HL-60/S4 (cell line): ENCODE results near the gene PHAX.
"Not testable (repeated sequence)": the region's sequence is repeated elsewhere in the genome, so short reads cannot be mapped to it uniquely, and the experiment has no call there.

ENCODE experiments used
- in situ Hi-C: fragments of 300-500 bp; cut with MboI; formaldehyde crosslinking; loops from 2 replicates; pipeline ENCODE4 v1.14.3; 2022; ENCODE audit warnings: low sequenced_read_pairs

The PHAX gene

DNA sequence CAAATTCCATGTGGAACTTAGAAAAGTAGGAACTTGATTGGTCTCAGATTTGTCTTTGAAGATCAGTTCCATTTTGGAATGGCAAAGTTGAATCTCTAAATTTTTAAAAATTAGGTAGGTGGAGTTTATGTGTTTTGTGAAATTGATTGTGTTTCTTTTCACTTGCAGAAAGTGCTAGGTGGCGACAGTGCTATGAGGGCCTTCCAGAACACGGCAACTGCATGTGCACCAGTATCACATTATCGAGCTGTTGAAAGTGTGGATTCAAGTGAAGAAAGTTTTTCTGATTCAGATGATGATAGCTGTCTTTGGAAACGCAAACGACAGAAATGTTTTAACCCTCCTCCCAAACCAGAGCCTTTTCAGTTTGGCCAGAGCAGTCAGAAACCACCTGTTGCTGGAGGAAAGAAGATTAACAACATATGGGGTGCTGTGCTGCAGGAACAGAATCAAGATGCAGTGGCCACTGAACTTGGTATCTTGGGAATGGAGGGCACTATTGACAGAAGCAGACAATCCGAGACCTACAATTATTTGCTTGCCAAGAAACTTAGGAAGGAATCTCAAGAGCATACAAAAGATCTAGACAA is 2.8 kb downstream of the PHAX start:
- in situ Hi-C loops: no loop called here

DNA sequence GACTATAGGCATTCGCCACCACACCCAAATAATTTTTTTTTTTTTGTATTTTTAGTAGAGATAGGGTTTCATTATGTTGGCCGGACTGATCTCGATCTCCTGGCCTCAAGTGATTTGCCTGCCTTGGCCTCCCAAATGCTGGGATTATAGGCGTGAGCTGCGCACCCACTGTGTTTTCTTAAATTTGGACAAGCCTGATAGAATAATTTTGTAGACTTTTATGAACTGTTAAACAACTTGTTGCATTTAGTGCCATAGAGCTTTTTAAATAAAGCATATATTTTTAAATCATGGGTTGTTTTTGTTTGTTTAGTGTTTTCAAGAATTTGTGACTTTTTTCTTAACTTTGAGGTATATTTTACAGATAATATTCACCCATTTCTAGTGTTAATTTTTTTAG is 4.8 kb downstream of the PHAX start:
- in situ Hi-C loops: no loop called here

DNA sequence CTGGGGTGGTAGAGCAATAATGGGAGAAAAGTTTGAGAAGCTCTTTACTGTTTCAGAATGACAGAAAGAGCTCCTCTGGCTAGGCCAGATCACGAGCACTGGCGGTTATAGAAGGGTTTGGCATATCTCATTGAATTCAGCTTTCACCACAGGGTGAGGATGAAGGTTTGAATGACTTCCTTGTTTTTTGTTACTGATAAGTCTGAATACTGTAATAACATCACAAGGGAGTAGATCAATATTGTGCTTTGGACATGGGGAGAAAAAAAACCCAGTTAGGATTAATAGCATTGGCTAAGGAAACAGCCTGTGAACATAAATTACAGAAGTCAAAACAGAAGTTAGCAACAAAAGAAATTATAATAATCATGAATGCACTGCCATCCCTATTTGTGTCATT is 9.4 kb downstream of the PHAX start:
- in situ Hi-C loops: no loop called here

DNA sequence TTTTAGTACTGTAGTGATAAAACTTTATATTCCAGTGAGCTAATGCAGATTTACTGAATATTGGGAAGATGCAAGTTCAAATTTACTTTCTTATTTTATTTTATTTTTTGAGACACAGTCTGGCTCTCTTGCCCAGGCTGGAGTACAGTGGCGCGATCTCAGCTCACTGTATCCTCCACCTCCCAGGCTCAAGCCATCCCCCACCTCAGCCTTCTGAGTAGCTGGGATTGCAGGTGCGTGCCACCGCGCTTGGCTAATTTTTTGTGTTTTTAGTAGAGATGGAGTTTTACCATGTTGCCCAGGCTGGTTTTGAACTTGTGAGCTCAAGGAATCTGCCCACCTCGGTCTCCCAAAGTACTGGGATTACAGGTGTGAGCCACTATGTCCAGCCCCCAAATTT is 9.9 kb downstream of the PHAX start:
- in situ Hi-C loops: no loop called here

DNA sequence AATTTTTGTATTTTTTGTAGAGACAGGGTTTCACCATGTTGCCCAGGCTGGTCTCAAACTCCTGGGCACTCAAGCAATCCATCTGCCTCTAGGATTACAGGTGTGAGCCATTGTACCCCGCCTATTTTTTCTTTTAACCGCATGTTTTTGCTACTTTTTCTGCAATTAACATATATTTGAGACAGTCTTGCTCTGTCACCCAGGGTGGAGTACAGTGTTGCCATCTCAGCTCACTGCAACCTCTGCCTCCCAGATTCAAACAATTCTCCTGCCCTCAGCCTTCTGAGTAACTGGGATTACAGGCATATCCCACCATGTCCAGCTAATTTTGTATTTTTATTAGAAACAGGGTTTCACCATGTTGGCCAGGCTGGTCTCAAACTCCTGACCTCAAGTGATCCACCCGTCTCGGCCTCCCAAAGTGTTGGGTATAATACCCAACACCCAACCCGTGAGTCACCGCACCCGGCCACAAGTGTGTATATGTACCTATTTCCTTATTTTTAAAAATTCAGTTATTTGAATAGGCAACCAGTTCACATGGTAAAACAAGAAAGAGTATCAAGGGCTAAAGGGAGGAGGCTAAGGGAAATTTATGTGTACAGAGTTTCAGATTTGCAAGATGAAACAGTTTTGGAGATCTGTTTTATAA is 13.3 kb downstream of the PHAX start:
- in situ Hi-C loops: no loop called here

DNA sequence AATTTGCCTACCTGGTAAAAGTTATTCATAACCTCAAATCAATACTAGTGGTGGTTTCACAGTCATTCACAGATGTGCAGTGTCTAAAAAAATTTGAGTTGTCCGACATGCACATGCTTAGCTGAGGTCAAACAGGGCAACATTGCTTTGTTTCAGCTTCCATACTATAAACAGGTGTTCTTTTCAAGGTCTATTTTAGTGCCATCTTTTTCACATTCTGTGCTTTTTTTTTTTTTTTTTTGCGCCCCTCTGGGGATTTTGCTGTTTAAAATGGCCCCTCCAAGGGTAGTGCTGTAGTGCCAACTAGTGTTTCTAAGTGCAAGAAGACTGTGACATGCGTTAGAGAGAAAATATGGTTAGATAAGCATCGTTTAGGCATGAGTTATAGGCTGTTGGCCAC is 14.5 kb downstream of the PHAX start:
- in situ Hi-C loops: no loop called here

DNA sequence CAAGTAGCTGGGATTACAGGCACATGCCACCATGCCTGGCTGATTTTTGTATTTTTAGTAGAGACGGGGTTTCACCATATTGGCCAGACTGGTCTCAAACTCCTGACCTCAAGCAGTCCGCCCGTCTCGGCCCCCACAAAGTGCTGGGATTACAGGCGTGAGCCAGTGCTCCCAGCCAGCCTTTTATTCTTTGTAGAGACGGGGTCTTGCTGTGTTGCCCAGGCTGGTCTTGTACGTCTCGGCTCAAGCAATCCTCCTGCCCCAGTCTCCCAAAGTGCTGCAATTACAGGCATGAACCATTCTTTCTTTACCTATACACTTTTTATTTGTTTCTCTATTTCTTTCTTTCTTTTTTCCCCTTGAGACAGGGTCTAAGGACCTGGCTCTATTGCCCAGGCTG is 16.9 kb downstream of the PHAX start:
- in situ Hi-C loops: not testable (repeated sequence)

DNA sequence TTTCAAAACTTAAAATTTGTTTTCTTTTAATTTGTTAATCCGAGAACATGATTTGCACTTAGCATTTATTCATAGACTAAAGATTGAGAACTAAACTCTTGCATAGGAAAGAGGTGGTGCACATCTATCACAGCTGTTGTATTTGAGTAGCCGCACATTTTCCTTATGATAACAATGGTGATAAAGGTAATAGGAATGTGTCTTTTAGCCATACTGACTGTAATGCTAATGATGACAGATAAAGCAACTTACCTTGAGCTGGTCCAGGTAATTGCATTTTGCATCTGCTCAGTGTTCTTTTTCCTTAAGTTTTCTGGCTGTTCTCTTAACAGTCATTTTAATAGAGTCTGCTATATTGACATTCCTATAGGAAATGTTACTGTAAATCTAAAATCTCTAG is 19.0 kb downstream of the PHAX start:
- in situ Hi-C loops: no loop called here

DNA sequence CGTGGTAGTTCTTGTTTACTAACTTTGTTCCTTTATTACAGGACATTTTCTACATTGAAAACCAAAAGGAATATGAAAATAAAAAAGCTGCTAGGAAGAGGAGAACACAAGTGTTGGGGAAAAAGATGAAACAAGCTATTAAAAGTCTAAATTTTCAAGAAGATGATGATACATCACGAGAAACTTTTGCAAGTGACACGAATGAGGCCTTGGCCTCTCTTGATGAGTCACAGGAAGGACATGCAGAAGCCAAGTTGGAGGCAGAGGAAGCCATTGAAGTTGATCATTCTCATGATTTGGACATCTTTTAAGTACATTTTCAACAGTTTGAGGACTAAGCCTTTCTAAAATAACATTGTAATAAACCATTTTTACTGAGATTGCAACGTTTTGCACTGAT is 23.8 kb downstream of the PHAX start:
- in situ Hi-C loops: no loop called here

DNA sequence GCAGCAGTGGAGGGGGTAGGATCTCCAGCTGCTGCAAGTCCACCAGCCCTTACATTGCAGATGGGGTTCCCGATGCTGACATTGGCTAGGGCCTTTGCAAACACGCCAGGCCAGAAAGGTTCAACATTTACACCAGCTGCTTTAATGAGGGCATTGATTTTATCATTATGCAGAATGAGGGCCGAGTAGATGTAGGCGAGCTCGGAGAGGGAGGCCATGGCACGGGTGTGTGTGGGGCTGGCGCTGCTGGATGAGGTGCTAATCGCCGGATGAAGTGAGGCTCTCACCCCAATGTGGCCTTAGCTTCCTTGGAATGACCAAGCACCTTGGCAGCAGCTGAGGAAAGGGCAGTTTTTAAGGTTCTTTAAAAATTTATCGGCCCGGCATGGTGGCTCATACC is 27.4 kb downstream of the PHAX start:
- in situ Hi-C loops: no loop called here

DNA sequence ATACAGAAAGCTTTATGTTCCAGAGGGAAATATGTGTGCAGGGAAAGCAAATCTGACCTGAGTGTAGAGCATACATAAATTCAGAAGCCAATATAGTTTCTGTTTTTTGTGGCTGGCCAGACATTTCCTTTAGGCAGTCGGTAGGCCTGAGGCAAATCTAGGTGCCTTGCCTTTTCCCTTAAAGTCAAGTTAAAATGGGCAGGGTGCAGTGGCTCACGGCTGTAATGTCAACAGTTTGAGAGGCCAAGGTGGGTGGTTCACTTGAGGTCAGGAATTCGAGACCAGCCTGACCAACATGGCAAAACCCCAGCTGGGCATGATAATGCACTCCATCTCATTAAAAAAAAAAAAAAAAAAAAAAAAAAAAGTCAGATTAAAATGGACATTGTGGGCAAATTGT is 31.2 kb downstream of the PHAX start:
- in situ Hi-C loops: no loop called here

DNA sequence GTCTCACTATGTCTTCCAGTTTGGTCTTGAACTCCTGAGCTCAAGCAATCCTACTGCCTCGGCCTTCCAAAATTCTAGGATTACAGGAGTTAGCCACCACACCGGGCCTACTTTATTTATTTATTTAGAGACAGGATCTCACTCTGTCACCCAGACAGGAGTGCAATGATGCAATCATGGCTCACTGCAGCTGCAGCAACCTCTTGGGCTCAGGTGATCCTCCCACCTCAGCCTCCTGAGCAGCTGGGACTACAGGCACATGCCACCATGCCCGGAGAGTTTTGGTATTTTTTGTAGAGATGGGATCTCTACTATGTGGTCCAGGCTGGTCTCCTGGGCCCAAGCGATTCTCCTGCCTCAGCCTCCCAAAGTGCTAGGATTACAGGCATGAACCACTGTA is 32.8 kb downstream of the PHAX start:
- in situ Hi-C loops: no loop called here

DNA sequence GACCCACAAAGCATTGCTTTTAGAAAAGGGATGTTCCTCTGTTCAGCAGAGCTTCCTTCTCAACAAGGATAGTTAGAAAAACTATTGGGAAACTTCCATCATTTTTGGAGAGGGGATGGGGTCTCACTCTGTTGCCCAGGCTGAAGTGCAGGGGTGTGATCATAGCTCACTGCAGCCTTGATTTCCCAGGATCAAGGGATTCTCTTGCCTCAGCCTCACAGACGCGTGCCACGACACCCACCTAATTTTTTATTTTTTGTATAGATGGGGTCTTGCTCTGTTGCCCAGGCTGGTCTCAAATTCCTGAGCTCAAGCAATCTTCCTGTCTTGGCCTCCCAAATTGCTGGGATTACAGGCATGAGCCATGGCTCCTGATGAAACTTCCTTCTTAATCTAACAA is 34.8 kb downstream of the PHAX start:
- in situ Hi-C loops: no loop called here

DNA sequence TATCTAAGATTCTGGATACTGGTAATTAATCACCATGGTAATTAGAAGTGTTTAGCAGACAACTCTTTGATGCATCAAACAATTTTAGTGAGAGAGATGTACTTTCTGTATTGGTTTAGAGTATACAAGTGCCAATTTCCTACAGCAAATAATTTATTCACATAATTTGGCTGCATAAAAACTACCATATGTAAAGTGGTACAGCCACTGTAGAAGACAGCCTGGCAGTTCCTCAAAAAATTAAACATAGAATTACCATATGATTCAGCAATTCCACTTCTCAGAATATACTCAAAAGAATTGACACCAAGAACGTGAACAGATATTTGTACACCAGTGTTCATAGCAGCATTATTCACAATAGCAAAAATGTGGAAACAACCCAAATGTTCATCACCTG is 36.2 kb downstream of the PHAX start:
- in situ Hi-C loops: no loop called here

DNA sequence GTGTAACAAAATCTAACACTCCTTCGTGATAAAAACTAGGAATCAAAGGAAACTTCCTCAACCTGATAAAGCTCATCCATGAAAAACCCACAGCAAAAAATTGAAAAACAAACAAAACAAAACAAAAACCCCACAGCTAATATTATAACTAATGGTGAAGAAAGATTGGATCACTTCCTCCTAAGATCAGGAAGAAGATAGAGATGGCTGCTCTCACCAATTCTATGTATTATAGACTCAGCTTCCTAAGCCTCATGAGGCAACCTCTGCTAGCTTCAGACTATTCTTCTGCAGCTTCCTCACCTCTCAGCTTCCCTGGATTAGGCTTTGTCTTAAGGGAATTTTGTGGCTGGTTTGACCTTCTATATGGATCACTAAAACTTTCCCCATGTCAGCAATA is 40.1 kb downstream of the PHAX start:
- in situ Hi-C loops: loop anchor here (10.0 kb wide), 1 partner anchor 654 kb away; the partner anchor contains the start of gene MEGF10

DNA sequence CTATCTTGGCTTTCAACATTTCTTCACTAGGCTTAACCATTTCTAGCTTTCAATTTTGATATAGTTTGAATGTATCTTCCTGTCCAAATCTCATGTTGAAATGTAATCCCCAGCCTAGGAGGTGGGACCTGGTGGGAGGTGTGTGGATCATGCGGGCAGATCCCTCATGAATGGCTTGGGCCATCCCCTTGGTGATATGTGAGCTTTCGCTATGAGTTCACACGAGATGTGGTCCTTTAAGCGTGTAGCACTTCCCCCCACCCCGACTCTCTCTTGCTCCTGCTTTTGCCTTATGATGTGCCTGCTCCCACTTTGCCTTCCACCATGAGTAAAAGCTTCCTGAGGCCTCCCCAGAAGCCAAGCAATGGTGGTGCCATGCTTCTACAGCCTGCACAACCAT is 40.6 kb downstream of the PHAX start:
- in situ Hi-C loops: loop anchor here (10.0 kb wide), 1 partner anchor 653 kb away; the partner anchor contains the start of gene MEGF10

DNA sequence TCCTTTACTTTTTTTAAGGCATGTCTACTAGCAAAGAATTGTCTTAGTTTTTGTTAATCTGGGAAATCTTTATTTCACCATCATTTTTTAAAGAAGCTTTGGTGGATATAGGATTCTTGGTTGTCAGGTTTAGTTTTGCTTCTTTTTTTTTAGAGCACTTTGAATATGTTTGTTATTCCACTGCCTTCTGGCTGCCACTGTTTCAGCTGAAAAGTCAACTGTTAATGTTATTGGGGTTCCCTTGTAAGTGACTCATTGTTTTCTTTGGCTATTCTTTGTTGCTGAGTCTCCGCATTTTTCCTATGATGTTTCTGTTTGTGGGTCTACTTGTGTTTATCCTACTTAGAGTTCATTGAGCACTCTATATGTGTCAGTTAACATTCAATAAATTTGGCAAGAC is 44.4 kb downstream of the PHAX start:
- in situ Hi-C loops: loop anchor here (10.0 kb wide), 1 partner anchor 650 kb away; the partner anchor contains the start of gene MEGF10

DNA sequence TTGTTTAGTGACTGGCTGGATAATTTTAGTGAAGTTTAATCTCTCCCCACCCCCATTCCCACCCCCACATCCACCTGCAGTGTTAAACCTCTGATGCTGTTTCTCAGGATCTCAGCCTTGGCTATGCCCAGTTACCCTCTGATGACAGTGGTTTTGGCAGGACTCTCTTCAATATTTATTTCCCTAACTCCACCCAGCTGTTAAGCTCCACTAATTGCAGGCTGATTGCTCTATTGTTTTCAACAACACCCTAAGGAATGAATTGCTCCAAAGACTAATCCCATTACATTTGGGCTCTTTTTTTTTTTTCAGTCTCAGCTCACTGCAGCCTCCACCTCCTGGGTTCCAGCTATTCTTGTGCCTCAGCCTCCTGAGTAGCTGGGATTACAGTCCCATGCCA is 46.3 kb downstream of the PHAX start:
- in situ Hi-C loops: loop anchor here (10.0 kb wide), 1 partner anchor 648 kb away; the partner anchor contains the start of gene MEGF10

DNA sequence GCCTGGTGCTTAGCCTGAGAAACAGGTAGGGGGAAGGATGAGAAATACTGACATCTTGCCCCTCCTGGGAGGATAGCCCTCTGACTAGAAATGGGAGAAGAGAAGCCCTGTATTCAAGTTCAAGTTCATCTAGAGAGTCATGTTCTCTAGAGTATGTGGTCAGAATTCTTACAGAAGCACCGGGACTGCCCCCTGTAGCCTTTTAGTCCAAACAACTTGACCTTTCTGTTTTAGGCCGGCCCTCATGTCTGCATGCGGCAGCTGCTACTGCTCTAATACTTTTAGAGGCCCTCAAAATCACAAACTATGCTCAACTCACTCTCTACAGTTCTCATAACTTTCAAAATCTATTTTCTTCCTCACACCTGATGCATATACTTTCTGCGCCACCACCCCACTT is 47.7 kb downstream of the PHAX start:
- in situ Hi-C loops: loop anchor here (10.0 kb wide), 1 partner anchor 646 kb away; the partner anchor contains the start of gene MEGF10

DNA sequence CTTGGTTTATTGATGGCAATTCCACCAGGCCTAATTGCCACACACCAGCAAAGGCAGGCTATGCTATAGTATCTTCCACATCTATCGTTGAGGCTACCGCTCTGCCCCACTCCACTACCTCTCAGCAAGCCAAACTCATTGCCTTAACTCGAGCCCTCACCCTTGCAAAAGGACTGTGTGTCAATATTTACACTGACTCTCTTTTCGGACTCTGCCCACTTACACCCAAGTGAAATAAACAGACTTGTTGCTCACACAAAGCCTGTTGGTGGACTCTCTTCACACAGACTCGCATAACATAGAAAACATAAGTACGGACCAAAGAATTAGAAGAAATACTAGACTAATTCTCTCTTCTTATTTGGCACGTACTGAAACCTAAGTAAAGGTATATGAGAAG is 48.3 kb downstream of the PHAX start:
- in situ Hi-C loops: loop anchor here (10.0 kb wide), 1 partner anchor 646 kb away; the partner anchor contains the start of gene MEGF10

DNA sequence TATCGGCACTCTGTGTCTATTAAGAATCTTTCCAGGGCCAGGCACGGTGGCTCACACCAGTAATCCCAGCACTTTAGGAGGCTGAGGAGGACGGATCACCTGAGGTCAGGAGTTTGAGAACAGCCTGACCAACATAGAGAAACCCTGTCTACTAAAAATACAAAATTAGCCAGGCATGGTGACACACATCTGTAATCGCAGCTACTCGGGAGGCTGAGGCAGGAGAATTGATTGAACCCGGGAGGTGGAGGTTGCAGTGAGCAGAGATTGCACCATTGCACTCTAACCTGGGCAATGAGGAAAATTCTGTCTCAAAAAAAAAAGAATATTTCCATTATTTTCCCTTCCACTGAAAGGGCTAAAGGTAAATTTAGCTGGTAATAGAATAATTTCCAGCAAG is 49.0 kb downstream of the PHAX start:
- in situ Hi-C loops: loop anchor here (10.0 to 25.0 kb wide), 2 partner anchors 645 to 863 kb away; partner anchors contain the start of genes MEGF10 and PRRC1

DNA sequence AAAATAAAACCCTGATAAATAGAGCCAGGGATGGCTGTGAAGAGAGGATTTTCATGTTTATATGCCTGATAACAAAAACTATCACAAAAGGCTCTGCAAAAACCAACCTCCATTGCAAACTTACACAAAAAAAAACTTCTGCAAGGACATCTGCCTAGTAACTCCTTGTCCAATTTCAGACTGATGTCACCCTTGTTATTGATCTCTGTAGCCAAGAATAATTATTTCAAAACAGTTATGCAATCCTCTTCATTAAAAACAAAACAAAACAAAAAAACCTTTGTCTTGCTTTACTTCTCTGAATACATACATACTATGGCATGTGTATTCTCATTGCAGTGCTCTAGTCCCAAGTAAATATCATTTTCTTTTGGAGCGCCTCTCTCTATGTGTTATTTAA is 49.7 kb downstream of the PHAX start:
- in situ Hi-C loops: loop anchor here (25.0 kb wide), 1 partner anchor 862 kb away; the partner anchor contains the start of gene PRRC1
